ENCODE measurements around the gene CREB3L2. TPM values are rescaled to one million over a fixed set of nuclear protein-coding genes. Genes with fewer than 3 reads are reported as not detected.

CREB3L2 gene
- total RNA-seq, 1 experiment from 2014 or later: 49.8 TPM

GRCh38 chr7:137987563-137987962 is 14.3 kb downstream of the CREB3L2 start:
- H3K9me2 ChIP-seq (ENCODE audit: insufficient read depth): no peaks in the 10 kb centered on the region
- no peak overlapping the region for H3K4me2 ChIP-seq (ENCODE audit: low read length)
- ChIA-PET RAD21 (ENCODE audit: low non-redundant PET in 1 of 2, low total read pairs in 2 of 2, uncharacterized antibody in 2 of 2, unreplicated experiment in 2 of 2) (no interaction called here), CTCF (interaction anchor here (1.2 to 1.9 kb wide), 2 partner anchors 14 to 84 kb away, joined by 3 to 5 read pairs; partner anchors contain the start of gene CREB3L2), POLR2A (no interaction called here)
- H3K27me3 ChIP-seq (ENCODE audit: insufficient read depth, low read length): no peaks in the 10 kb centered on the region
- H3K9ac ChIP-seq (ENCODE audit: low read length): no peak overlapping the region
- no peak overlapping the region for H3K4me3 ChIP-seq (replicated peaks in 1 of 2; ENCODE audit: low read depth in 1 of 2, low read length in 2 of 2)
- DNase-seq (ENCODE audit: low read depth, low spot score): no peak
- TF ChIP-seq CTCF (IDR thresholded peaks at IDR 0.05 in 2 of 3, conservative IDR thresholded peaks at IDR 0.05 in 1 of 3; ENCODE audit: borderline replicate concordance in 1 of 3, insufficient read depth in 1 of 3, low read depth in 2 of 3, low read length in 2 of 3) (no peak), RAD21 (IDR thresholded peaks at IDR 0.05; ENCODE audit: low read depth) (no peak), SP1 (IDR thresholded peaks at IDR 0.05; ENCODE audit: low read depth) (no peak), EZH2phosphoT487 (IDR thresholded peaks at IDR 0.05; ENCODE audit: borderline replicate concordance) (no peak), ZNF274 (IDR thresholded peaks at IDR 0.05; ENCODE audit: low read depth, low read length) (no peak), ZFX (IDR thresholded peaks at IDR 0.05) (no peak), MAX (IDR thresholded peaks at IDR 0.05) (no peak), FOSL1 (IDR thresholded peaks at IDR 0.05; ENCODE audit: low read depth) (no peak), SRF (IDR thresholded peaks at IDR 0.05; ENCODE audit: low read depth) (no peak), ATF3 (IDR thresholded peaks at IDR 0.05) (no peak), ZBTB33 (IDR thresholded peaks at IDR 0.05; ENCODE audit: extremely low read depth, insufficient replicate concordance, low read length) (no peak), ELF1 (IDR thresholded peaks at IDR 0.05; ENCODE audit: borderline replicate concordance, low read depth) (no peak), EZH2 (IDR thresholded peaks at IDR 0.05) (no peak), POLR2AphosphoS5 (IDR thresholded peaks at IDR 0.05; ENCODE audit: low read depth, low read length) (no peak), EGR1 (IDR thresholded peaks at IDR 0.05; ENCODE audit: low read depth) (no peak), JUND (IDR thresholded peaks at IDR 0.05) (no peak)
- H3K27ac ChIP-seq (ENCODE audit: low read depth, low read length): no peak overlapping the region
- BruUV-seq (replicated peaks): no TSS peak
- no peaks in the 10 kb centered on the region for H3K36me3 ChIP-seq (ENCODE audit: control insufficient read depth in 1 of 2, insufficient read depth in 2 of 2, low read length in 2 of 2)
- intact Hi-C loops (cut with micrococcal nuclease): no loop called here
- H4K20me1 ChIP-seq (ENCODE audit: insufficient read depth): no peaks in the 10 kb centered on the region
- no peaks in the 10 kb centered on the region for H3K4me1 ChIP-seq (ENCODE audit: control insufficient read depth in 1 of 2, insufficient read depth in 2 of 2, low read length in 2 of 2)
- H3K9me3 ChIP-seq (ENCODE audit: control insufficient read depth in 1 of 2, insufficient read depth in 1 of 2, low read depth in 1 of 2, low read length in 2 of 2): no peaks in the 10 kb centered on the region
- peaks cover 15% of the 10 kb centered on the region for H3K79me2 ChIP-seq (ENCODE audit: insufficient read depth, low read length)
- no peak for ATAC-seq
- H2AFZ ChIP-seq (ENCODE audit: low read depth, low read length, poor library complexity, severe bottlenecking): no peak overlapping the region

All from HCT116 (cell line).